Measurements from ENCODE around the gene PNISR. TPM values are rescaled to one million over a fixed set of nuclear protein-coding genes. Genes with fewer than 3 reads are reported as not detected.

PNISR gene
- total and polyA plus RNA-seq, 2 of the 13 experiments (the other 11 are each of a cell fraction or from before 2014, with no cell fraction given), result 43.0 to 48.0 TPM

DNA sequence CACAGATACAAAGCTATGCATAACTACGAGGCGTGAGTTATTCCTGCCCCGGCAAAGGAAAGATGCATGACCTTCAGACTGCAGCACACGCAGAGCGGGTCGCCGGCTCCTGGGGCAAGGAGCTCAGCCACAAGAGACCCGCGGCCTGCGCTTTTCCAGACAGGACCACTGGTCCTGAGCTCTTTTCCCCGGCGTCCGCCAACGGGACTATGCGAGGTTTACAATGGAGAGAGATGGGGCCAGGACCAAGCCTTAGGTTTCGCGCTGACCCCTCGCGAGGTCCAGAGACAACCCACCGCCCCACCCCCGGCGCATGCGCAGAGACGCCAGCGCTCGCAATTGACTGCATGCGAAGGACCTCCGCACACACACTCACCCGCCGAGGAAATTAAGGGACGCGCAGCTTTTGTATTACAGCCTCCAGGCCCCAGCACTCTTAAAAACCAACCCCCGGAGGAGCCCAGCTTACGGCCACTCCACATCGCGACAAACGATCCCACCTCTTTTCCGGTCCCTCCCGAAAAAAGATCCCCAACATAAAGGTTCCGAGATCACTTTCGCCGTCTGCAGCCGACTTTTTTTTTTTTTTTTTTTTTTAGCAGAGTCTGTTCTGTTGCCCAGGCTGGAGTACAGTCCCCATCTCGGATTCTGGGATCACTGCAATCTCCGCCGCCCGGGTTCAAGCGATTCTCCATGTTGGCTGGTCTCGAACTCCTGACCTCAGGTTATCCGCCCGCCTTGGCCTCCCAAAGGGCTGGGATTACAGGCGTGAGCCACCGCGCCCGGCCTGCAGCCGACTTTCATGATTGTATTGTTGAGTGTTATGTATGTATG, 31.2 kb downstream of the PNISR start, which contains the start of gene COQ3 (continued):
- TF ChIP-seq ZC3H4 (CRISPR knock-in tag; IDR thresholded peaks at IDR 0.05; ENCODE audit: borderline replicate concordance) (no peak), ZNF354B (CRISPR knock-in tag; IDR thresholded peaks at IDR 0.05) (no peak), SP2 (CRISPR knock-in tag; IDR thresholded peaks at IDR 0.05) (no peak), MTA1 (CRISPR knock-in tag; IDR thresholded peaks at IDR 0.05; ENCODE audit: borderline replicate concordance) (peak; percentile 56; the same call in 1 of the 2 replicates), BHLHE40 (IDR thresholded peaks at IDR 0.05; ENCODE audit: low read length) (no peak), ETV6 (CRISPR knock-in tag; conservative IDR thresholded peaks at IDR 0.05) (no peak), ZFP36L2 (CRISPR knock-in tag; IDR thresholded peaks at IDR 0.05) (no peak), SNAI1 (CRISPR knock-in tag; IDR thresholded peaks at IDR 0.05; ENCODE audit: borderline replicate concordance) (no peak), ZNF747 (CRISPR knock-in tag; IDR thresholded peaks at IDR 0.05; ENCODE audit: borderline replicate concordance) (peak; percentile 59; the same call in 1 of the 2 replicates), NFYB (CRISPR knock-in tag; IDR thresholded peaks at IDR 0.05) (no peak; the same call in 1 of the 2 replicates), ZNF329 (CRISPR knock-in tag; IDR thresholded peaks at IDR 0.05; ENCODE audit: low read depth) (no peak), KAT7 (CRISPR knock-in tag; IDR thresholded peaks at IDR 0.05; ENCODE audit: borderline replicate concordance) (0 out of 2 replicates have a peak, but pooled peaks have one; percentile 24), ZNF724P (CRISPR knock-in tag; IDR thresholded peaks at IDR 0.05; ENCODE audit: borderline replicate concordance) (no peak; the same call in 1 of the 2 replicates), BRCA1 (CRISPR knock-in tag; IDR thresholded peaks at IDR 0.05) (0 out of 2 replicates have a peak, but pooled peaks have one; percentile 28), STAG1 (CRISPR knock-in tag; IDR thresholded peaks at IDR 0.05) (no peak), ZNF432 (CRISPR knock-in tag; IDR thresholded peaks at IDR 0.05; ENCODE audit: borderline replicate concordance) (no peak)
- TF ChIP-seq, protein P1, sequence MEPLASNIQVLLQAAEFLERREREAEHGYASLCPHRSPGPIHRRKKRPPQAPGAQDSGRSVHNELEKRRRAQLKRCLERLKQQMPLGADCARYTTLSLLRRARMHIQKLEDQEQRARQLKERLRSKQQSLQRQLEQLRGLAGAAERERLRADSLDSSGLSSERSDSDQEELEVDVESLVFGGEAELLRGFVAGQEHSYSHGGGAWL (CRISPR knock-in tag; IDR thresholded peaks at IDR 0.05), result peak; percentile 36; the same call in 1 of the 2 replicates
- TF ChIP-seq, protein P2, sequence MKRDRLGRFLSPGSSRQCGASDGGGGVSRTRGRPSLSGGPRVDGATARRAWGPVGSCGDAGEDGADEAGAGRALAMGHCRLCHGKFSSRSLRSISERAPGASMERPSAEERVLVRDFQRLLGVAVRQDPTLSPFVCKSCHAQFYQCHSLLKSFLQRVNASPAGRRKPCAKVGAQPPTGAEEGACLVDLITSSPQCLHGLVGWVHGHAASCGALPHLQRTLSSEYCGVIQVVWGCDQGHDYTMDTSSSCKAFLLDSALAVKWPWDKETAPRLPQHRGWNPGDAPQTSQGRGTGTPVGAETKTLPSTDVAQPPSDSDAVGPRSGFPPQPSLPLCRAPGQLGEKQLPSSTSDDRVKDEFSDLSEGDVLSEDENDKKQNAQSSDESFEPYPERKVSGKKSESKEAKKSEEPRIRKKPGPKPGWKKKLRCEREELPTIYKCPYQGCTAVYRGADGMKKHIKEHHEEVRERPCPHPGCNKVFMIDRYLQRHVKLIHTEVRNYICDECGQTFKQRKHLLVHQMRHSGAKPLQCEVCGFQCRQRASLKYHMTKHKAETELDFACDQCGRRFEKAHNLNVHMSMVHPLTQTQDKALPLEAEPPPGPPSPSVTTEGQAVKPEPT (CRISPR knock-in tag; IDR thresholded peaks at IDR 0.05; ENCODE audit: low read depth), result no peak
- TF ChIP-seq, protein P3, sequence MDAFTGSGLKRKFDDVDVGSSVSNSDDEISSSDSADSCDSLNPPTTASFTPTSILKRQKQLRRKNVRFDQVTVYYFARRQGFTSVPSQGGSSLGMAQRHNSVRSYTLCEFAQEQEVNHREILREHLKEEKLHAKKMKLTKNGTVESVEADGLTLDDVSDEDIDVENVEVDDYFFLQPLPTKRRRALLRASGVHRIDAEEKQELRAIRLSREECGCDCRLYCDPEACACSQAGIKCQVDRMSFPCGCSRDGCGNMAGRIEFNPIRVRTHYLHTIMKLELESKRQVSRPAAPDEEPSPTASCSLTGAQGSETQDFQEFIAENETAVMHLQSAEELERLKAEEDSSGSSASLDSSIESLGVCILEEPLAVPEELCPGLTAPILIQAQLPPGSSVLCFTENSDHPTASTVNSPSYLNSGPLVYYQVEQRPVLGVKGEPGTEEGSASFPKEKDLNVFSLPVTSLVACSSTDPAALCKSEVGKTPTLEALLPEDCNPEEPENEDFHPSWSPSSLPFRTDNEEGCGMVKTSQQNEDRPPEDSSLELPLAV (CRISPR knock-in tag; conservative IDR thresholded peaks at IDR 0.05; ENCODE audit: low read depth), result no peak
- TF ChIP-seq, protein P4, sequence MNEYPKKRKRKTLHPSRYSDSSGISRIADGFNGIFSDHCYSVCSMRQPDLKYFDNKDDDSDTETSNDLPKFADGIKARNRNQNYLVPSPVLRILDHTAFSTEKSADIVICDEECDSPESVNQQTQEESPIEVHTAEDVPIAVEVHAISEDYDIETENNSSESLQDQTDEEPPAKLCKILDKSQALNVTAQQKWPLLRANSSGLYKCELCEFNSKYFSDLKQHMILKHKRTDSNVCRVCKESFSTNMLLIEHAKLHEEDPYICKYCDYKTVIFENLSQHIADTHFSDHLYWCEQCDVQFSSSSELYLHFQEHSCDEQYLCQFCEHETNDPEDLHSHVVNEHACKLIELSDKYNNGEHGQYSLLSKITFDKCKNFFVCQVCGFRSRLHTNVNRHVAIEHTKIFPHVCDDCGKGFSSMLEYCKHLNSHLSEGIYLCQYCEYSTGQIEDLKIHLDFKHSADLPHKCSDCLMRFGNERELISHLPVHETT (CRISPR knock-in tag; conservative IDR thresholded peaks at IDR 0.05), result no peak
- TF ChIP-seq, protein P5, sequence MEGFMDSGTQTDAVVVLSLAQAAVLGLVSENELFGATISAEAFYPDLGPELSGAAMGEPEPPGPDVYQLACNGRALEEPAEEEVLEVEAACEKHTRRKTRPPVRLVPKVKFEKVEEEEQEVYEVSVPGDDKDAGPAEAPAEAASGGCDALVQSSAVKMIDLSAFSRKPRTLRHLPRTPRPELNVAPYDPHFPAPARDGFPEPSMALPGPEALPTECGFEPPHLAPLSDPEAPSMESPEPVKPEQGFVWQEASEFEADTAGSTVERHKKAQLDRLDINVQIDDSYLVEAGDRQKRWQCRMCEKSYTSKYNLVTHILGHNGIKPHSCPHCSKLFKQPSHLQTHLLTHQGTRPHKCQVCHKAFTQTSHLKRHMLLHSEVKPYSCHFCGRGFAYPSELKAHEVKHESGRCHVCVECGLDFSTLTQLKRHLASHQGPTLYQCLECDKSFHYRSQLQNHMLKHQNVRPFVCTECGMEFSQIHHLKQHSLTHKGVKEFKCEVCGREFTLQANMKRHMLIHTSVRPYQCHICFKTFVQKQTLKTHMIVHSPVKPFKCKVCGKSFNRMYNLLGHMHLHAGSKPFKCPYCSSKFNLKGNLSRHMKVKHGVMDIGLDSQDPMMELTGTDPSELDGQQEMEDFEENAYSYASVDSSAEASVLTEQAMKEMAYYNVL (CRISPR knock-in tag; IDR thresholded peaks at IDR 0.05; ENCODE audit: borderline replicate concordance), result no peak; the same call in 1 of the 2 replicates

All from HepG2 (cell line).